ENCODE measurements around the gene VAC14.

Gene VAC14

GRCh38 chr16:70709942-70710341, 91.0 kb downstream of the VAC14 start:
- H3K9me3 Mint-ChIP-seq = no peaks in the 10 kb centered on the region
- H3K36me3 Mint-ChIP-seq (ENCODE audit: low read depth) = peaks cover 34% of the 10 kb centered on the region
- H3K27ac Mint-ChIP-seq = no peak overlapping the region
- no peak overlapping the region for H3K4me3 Mint-ChIP-seq
- no peaks in the 10 kb centered on the region for H3K27me3 Mint-ChIP-seq
- DNase-seq = no peak
- peaks cover 2% of the 10 kb centered on the region for H3K4me1 Mint-ChIP-seq (ENCODE audit: low read depth)

- Mint-ChIP-seq H3K4me1 (ENCODE audit: low read depth) (peaks cover 2% of the 10 kb centered on the region), H3K9me3 (no peaks in the 10 kb centered on the region), H3K27ac (no peak overlapping the region), H3K27me3 (no peaks in the 10 kb centered on the region), H3K36me3 (ENCODE audit: low read depth) (peaks cover 33% of the 10 kb centered on the region), H3K4me3 (no peak overlapping the region)
- DNase-seq = no peak
These were observed 91.5 kb downstream of the VAC14 start for GRCh38 chr16:70709457-70709856.

DNA sequence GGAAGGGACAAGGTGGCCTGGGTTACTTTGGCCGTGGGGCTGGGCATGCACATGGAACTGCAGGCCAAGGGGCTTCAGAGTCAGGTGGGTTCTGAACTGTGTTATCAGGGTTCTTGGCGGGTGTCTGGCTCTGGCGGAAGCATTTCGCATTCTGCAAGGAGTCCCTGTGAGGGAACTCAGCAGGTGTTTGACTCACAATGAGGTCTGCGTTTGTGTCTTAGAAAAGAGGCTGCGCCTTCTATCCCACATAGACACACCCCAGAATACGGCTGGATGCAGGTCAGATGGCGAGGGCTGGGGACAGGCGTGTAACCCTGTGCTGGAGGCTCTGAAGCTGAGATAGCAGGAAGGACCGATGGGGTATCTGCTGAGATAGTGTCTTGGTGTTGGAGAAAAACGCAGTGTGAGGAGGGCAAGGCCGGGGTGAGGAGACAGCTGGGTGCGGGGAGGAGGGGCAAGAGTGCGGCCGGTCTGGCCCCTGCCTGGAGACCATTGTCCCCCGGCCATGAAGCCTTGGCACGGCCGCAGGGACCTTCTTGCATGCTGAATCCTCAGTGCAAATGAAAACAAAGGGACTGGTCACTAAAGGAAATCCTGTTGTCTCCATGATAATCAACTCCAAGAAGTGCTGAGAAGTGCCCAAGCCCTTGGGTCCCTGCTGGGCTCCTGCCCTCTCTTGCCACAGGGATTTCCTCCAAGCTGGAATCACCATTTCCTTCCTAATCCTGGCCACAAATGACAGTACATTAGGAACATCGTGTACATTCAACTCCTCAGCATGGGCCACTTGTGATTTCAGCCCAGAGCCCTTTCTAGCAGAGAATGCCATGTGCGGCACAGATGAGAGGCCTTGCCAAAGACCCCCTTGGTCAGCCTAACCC, 92.4 kb downstream of the VAC14 start:
- Mint-ChIP-seq H3K36me3 (ENCODE audit: low read depth) (peaks cover 33% of the 10 kb centered on the region), H3K9me3 (no peaks in the 10 kb centered on the region), H3K27ac (no peak overlapping the region), H3K4me1 (ENCODE audit: low read depth) (peaks cover 2% of the 10 kb centered on the region), H3K4me3 (no peak overlapping the region), H3K27me3 (no peaks in the 10 kb centered on the region)
- DNase-seq = no peak

- Mint-ChIP-seq H3K9me3 (no peaks in the 10 kb centered on the region), H3K4me1 (ENCODE audit: low read depth) (peaks cover 2% of the 10 kb centered on the region), H3K27me3 (no peaks in the 10 kb centered on the region), H3K4me3 (no peak overlapping the region), H3K36me3 (ENCODE audit: low read depth) (peaks cover 26% of the 10 kb centered on the region), H3K27ac (no peak overlapping the region)
- DNase-seq = no peak
These were observed 94.0 kb downstream of the VAC14 start for GRCh38 chr16:70706948-70707465.

GRCh38 chr16:70705056-70705455, 95.9 kb downstream of the VAC14 start:
- DNase-seq = no peak
- H3K36me3 Mint-ChIP-seq (ENCODE audit: low read depth) = peaks cover 14% of the 10 kb centered on the region
- H3K9me3 Mint-ChIP-seq = no peaks in the 10 kb centered on the region
- no peaks in the 10 kb centered on the region for H3K27me3 Mint-ChIP-seq
- H3K4me1 Mint-ChIP-seq (ENCODE audit: low read depth) = no peaks in the 10 kb centered on the region
- H3K27ac Mint-ChIP-seq = no peak overlapping the region
- H3K4me3 Mint-ChIP-seq = no peak overlapping the region

GRCh38 chr16:70704586-70704985, 96.4 kb downstream of the VAC14 start:
- Mint-ChIP-seq H3K27me3 (no peaks in the 10 kb centered on the region), H3K4me3 (no peak overlapping the region), H3K36me3 (ENCODE audit: low read depth) (peaks cover 19% of the 10 kb centered on the region), H3K4me1 (ENCODE audit: low read depth) (no peaks in the 10 kb centered on the region), H3K9me3 (no peaks in the 10 kb centered on the region), H3K27ac (no peak overlapping the region)
- no peak for DNase-seq

GRCh38 chr16:70703835-70704381, 97.0 kb downstream of the VAC14 start:
- DNase-seq = no peak
- Mint-ChIP-seq H3K9me3 (no peaks in the 10 kb centered on the region), H3K27ac (no peak overlapping the region), H3K4me3 (no peak overlapping the region), H3K27me3 (no peaks in the 10 kb centered on the region), H3K36me3 (ENCODE audit: low read depth) (peaks cover 24% of the 10 kb centered on the region), H3K4me1 (ENCODE audit: low read depth) (peaks cover 3% of the 10 kb centered on the region)

GRCh38 chr16:70703041-70703834, 97.7 kb downstream of the VAC14 start:
- H3K4me1 Mint-ChIP-seq (ENCODE audit: low read depth) = peaks cover 3% of the 10 kb centered on the region
- no peak overlapping the region for H3K4me3 Mint-ChIP-seq
- no peaks in the 10 kb centered on the region for H3K27me3 Mint-ChIP-seq
- peaks cover 23% of the 10 kb centered on the region for H3K36me3 Mint-ChIP-seq (ENCODE audit: low read depth)
- DNase-seq = no peak
- H3K27ac Mint-ChIP-seq = no peak overlapping the region
- H3K9me3 Mint-ChIP-seq = no peaks in the 10 kb centered on the region

- H3K36me3 Mint-ChIP-seq (ENCODE audit: low read depth) = peaks cover 24% of the 10 kb centered on the region
- H3K9me3 Mint-ChIP-seq = no peaks in the 10 kb centered on the region
- no peak overlapping the region for H3K27ac Mint-ChIP-seq
- no peak overlapping the region for H3K4me3 Mint-ChIP-seq
- H3K4me1 Mint-ChIP-seq (ENCODE audit: low read depth) = peaks cover 7% of the 10 kb centered on the region
- H3K27me3 Mint-ChIP-seq = no peaks in the 10 kb centered on the region
- no peak for DNase-seq
These were observed 98.3 kb downstream of the VAC14 start for GRCh38 chr16:70702624-70703023.

- Mint-ChIP-seq H3K4me1 (ENCODE audit: low read depth) (peaks cover 10% of the 10 kb centered on the region), H3K27ac (no peak overlapping the region), H3K4me3 (no peak overlapping the region), H3K27me3 (no peaks in the 10 kb centered on the region), H3K36me3 (ENCODE audit: low read depth) (peaks cover 25% of the 10 kb centered on the region), H3K9me3 (no peaks in the 10 kb centered on the region)
- DNase-seq = no peak
These were observed 99.0 kb downstream of the VAC14 start for GRCh38 chr16:70701998-70702397.

DNA sequence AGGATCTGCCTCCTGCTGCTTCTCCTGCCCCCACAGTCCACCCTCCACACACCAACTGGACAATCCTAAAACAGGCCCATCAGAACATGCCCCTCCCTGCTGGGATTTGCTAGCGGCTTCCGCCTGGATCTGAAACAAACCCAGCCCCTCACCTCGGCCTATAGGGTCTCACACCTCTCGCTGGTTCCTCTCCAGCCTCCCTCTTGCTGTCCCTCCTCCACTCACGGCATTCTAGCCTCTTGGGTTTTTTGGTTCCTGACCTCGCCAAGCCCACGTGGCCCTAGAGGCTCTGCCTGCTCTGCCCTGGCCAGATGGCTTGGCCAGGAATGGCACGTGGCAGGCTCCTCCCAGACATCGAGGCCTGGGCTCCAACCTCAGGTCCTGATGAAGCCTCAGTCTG, 99.4 kb downstream of the VAC14 start:
- no peak overlapping the region for H3K27ac Mint-ChIP-seq
- H3K27me3 Mint-ChIP-seq = no peaks in the 10 kb centered on the region
- DNase-seq = no peak
- peaks cover 27% of the 10 kb centered on the region for H3K36me3 Mint-ChIP-seq (ENCODE audit: low read depth)
- H3K4me3 Mint-ChIP-seq = no peak overlapping the region
- H3K9me3 Mint-ChIP-seq = no peaks in the 10 kb centered on the region
- peaks cover 14% of the 10 kb centered on the region for H3K4me1 Mint-ChIP-seq (ENCODE audit: low read depth)

DNA sequence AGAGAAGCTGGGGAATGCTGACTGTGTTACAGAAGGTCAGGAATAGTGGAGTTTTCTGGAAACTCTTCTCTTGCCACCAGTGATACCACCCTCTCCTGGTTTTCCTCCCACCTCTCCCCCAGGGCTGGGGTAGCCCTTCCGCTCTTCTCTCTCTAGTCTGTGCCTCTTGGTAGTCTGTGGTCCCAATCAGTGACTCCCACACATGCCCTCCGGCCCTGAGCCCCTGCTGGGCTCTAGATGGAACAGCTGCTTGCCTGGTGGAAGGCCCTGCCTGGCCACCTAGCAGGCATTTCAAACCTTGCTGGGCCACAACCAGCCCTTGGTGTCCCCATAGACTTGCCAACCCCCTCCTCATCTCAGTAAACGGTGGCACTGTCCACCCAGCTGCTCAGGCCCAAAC, 99.9 kb downstream of the VAC14 start:
- H3K27me3 Mint-ChIP-seq = no peaks in the 10 kb centered on the region
- DNase-seq = no peak
- no peak overlapping the region for H3K4me3 Mint-ChIP-seq
- H3K36me3 Mint-ChIP-seq (ENCODE audit: low read depth) = peaks cover 27% of the 10 kb centered on the region
- no peaks in the 10 kb centered on the region for H3K9me3 Mint-ChIP-seq
- peaks cover 18% of the 10 kb centered on the region for H3K4me1 Mint-ChIP-seq (ENCODE audit: low read depth)
- no peak overlapping the region for H3K27ac Mint-ChIP-seq

DNA sequence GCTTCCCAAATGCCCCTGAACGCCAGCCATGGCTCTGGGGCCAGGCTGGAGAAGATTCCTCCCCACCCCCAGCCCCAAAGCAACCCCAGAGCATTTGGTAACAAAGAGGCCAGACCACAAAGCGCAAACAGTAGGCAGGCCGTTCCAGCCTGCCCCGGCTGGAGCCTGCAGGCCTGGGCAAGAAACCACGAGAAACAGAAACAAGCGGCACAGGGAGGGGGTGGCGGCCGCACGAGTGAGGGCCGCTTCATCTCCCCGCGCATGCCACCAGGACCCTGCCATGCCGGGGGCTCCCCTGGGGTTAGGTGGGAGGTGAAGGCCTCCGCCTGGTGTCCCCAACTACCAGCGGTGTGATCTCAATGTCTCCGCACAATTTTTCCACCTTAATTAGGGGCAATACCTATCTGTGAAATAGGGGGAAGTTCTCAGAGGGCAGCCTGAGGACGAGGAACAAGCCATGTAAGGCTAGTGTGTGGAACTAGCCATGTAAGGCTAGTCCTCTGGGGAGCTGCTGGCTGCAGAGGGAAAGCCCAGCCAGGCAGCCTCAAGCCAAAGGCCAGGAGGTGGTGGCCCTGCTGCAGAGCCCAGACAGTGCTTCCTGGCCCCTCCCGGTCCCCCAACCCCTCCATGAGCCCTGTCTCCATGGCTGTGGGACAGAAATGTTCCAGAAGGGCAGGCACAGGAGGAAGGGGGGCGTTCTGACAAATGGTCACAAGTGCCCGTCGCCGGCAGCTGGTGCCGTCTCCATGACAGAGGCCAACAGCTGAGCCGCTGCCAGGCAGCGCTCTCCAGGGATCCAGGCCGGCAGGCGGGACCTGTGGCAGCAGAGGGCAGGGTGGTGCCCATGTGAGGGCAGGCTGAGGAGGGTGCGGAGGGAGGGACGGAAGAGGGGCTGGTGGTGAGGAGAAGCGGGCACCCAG, 100.6 kb downstream of the VAC14 start:
- DNase-seq = no peak
- Mint-ChIP-seq H3K9me3 (no peaks in the 10 kb centered on the region), H3K27ac (no peak overlapping the region), H3K4me1 (ENCODE audit: low read depth) (peaks cover 25% of the 10 kb centered on the region), H3K4me3 (no peak overlapping the region), H3K36me3 (ENCODE audit: low read depth) (peaks cover 31% of the 10 kb centered on the region), H3K27me3 (no peaks in the 10 kb centered on the region)

DNA sequence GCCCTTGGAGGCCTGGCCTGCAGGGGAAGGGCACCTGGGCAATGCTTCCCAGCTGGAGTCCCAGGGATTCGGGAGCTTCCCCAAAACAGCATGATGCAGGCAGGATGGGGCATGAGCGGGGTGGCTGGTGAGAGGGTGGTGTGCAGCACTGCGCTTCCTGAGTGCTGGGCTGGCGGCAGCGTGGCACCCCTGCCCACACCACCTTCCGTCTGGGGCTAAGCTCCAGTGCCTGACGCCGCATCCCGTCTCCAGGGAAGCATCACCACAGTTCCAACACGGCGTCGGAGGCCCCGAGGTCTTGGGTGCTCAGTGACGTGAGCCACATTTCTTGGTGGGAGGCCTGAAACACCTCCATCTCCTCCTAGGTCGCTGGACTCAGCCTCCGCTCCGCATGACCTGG, 101.3 kb downstream of the VAC14 start:
- DNase-seq = no peak
- H3K27me3 Mint-ChIP-seq = no peaks in the 10 kb centered on the region
- H3K9me3 Mint-ChIP-seq = no peaks in the 10 kb centered on the region
- H3K36me3 Mint-ChIP-seq (ENCODE audit: low read depth) = peaks cover 33% of the 10 kb centered on the region
- H3K4me1 Mint-ChIP-seq (ENCODE audit: low read depth) = peaks cover 26% of the 10 kb centered on the region
- no peak overlapping the region for H3K27ac Mint-ChIP-seq
- H3K4me3 Mint-ChIP-seq = no peak overlapping the region
